K562 (cell line): ENCODE measurements around the gene NAT14. TPM values are rescaled to one million over a fixed set of nuclear protein-coding genes. Genes with fewer than 3 reads are reported as not detected.

Experiments used
- ATF1 ChIP-seq, 2 experiments: fragments of 450-650 bp in 1 of 2; IDR thresholded peaks; 2 replicates each; pipeline ENCODE4 v1.6.1; 2016; ENCODE audit warnings: missing compliant biosample characterization in 1 of 2, missing genetic modification characterization in 1 of 2
- BRCA1 ChIP-seq, 2 experiments: fragments of 450-650 bp in 1 of 2; sonication (generic) in 1 of 2; formaldehyde crosslinking in 1 of 2; IDR thresholded peaks; 2 replicates each; pipeline versions ENCODE4 v1.5.0 to v1.6.1; 2017 to 2020; ENCODE audit warnings: mild to moderate bottlenecking in 1 of 2, missing genetic modification reagents in 1 of 2
- CGGBP1 ChIP-seq: fragments of 250-450 bp; sonication (Bioruptor Pico); IDR thresholded peaks from 2 replicates; pipeline ENCODE4 v1.9.0; 2021; ENCODE audit warnings: mild to moderate bottlenecking
- DLX4 ChIP-seq: fragments of 250-450 bp; sonication (Bioruptor Pico); IDR thresholded peaks from 2 replicates; pipeline ENCODE4 v1.6.1; 2021; ENCODE audit warnings: mild to moderate bottlenecking
- HOMEZ ChIP-seq: fragments of 250-450 bp; sonication (Bioruptor Pico); IDR thresholded peaks from 2 replicates; pipeline ENCODE4 v1.4.0; 2020; ENCODE audit warnings: mild to moderate bottlenecking, moderate library complexity
- ILF3 ChIP-seq: fragments of 450-650 bp; IDR thresholded peaks from 2 replicates; pipeline ENCODE4 v1.6.1; 2018; ENCODE audit warnings: antibody characterized with exemption, mild to moderate bottlenecking, moderate library complexity, borderline replicate concordance
- MTA2 ChIP-seq: fragments of 450-650 bp; IDR thresholded peaks from 2 replicates; pipeline ENCODE4 v1.6.1; 2016; ENCODE audit warnings: low read depth
- NCOA1 ChIP-seq: fragments of 450-650 bp; IDR thresholded peaks from 2 replicates; pipeline ENCODE4 v1.6.1; 2016; ENCODE audit warnings: low read depth
- NFIC ChIP-seq: fragments of 450-650 bp; IDR thresholded peaks from 2 replicates; pipeline ENCODE4 v1.6.1; 2017; ENCODE audit warnings: mild to moderate bottlenecking, inconsistent platforms
- PCBP1 ChIP-seq: fragments of 200-400 bp; formaldehyde crosslinking; IDR thresholded peaks from 2 replicates; pipeline ENCODE4 v1.6.1; 2018; ENCODE audit warnings: mild to moderate bottlenecking, low read depth, low read length; ENCODE audit not compliant: poor library complexity, severe bottlenecking
- REST ChIP-seq, 2 experiments: fragments of 450-650 bp; formaldehyde crosslinking in 1 of 2; IDR thresholded peaks; 2 replicates each; pipeline versions ENCODE4 v1.4.0 to v1.6.1; 2014 to 2020; ENCODE audit warnings: mild to moderate bottlenecking in 2 of 2, borderline replicate concordance in 1 of 2, low read depth in 1 of 2
- TAF7 ChIP-seq: fragments of 450-650 bp; IDR thresholded peaks from 2 replicates; pipeline ENCODE4 v1.6.1; 2016; ENCODE audit warnings: missing genetic modification characterization, missing compliant biosample characterization
- XRCC5 ChIP-seq: fragments of 200-400 bp; formaldehyde crosslinking; IDR thresholded peaks from 2 replicates; pipeline ENCODE4 v1.6.1; 2017; ENCODE audit warnings: low read depth, mild to moderate bottlenecking, low read length
- ZNF707 ChIP-seq: fragments of 250-450 bp; sonication (Bioruptor Pico); conservative IDR thresholded peaks from 2 replicates; pipeline ENCODE4 v1.8.0; 2022; ENCODE audit warnings: inconsistent platforms, mild to moderate bottlenecking, moderate library complexity
- ZSCAN29 ChIP-seq: fragments of 450-650 bp; IDR thresholded peaks from 2 replicates; pipeline ENCODE4 v1.6.1; 2017
- ZSCAN32 ChIP-seq: fragments of 450-650 bp; formaldehyde crosslinking; IDR thresholded peaks from 2 replicates; pipeline ENCODE4 v1.4.0; 2020; ENCODE audit warnings: mild to moderate bottlenecking, moderate library complexity
- polyA plus RNA-seq, 8 experiments: library from polyadenylated mRNA; depleted of rRNA in 4 of 8; stranded (reverse) in 5 of 8; unstranded in 3 of 8; fragments of >200 nt; fragmentation: Nextera tagmentation in 2 of 8; fragmentation: Illumina TruSeq in 1 of 8; extraction: Ambion mirVana in 2 of 8; extraction: Trizol in 1 of 8; gene quantifications; 2 replicates each; pipeline versions ENCODE4 v1.2.1 to v1.2.3, GENCODE V29; 2011 to 2014; ENCODE audit warnings: inconsistent platforms in 1 of 8, missing spikeins in 1 of 8
- total RNA-seq, 7 experiments: library from RNA; depleted of rRNA in 6 of 7; stranded (reverse); fragments of >200 nt in 6 of 7; fragmentation: Illumina TruSeq in 2 of 7; extraction: Trizol in 2 of 7; gene quantifications; 2 replicates each; pipeline versions ENCODE4 v1.2.1 to v1.2.3, GENCODE V29; 2011 to 2021; ENCODE audit warnings: low replicate concordance in 1 of 7

Gene NAT14
- total and polyA plus RNA-seq, 9 of the 15 experiments (the other 6 are each of a cell fraction or from before 2014, with no cell fraction given), result 2.4 to 77.0 (median 26.7) TPM

- TF ChIP-seq HOMEZ, result no peak
- TF ChIP-seq ILF3, result no peak
- TF ChIP-seq XRCC5, result no peak
- no peak for TF ChIP-seq DLX4 (CRISPR knock-in tag)
- TF ChIP-seq MTA2, result peak; percentile 37; the same call in 1 of the 2 replicates
- no peak for TF ChIP-seq BRCA1 (IDR thresholded peaks at IDR 0.05)
- TF ChIP-seq BRCA1 (CRISPR knock-in tag; IDR thresholded peaks at IDR 0.05), result no peak
- peak; percentile 36; the same call in 1 of the 2 replicates for TF ChIP-seq NFIC
- TF ChIP-seq NCOA1, result no peak
- no peak for TF ChIP-seq PCBP1
- TF ChIP-seq ZNF707 (CRISPR knock-in tag), result no peak
- no peak for TF ChIP-seq TAF7
- TF ChIP-seq ZSCAN32, result no peak
- TF ChIP-seq REST (IDR thresholded peaks at IDR 0.05; ENCODE audit: borderline replicate concordance), result no peak
- TF ChIP-seq REST (CRISPR knock-in tag; IDR thresholded peaks at IDR 0.05; ENCODE audit: low read depth), result no peak
- TF ChIP-seq CGGBP1, result no peak
- TF ChIP-seq ZSCAN29, result no peak
- no peak for TF ChIP-seq ATF1 (CRISPR knock-in tag; IDR thresholded peaks at IDR 0.05)
- TF ChIP-seq ATF1 (tag; IDR thresholded peaks at IDR 0.05), result no peak
These were observed 41.0 kb upstream of the NAT14 start (continued) for GRCh38 chr19:55443824-55444480.
